NOMO-1 treated with DMSO at 0.1 percent for 48 hours (cell line): ENCODE measurements around the gene LUC7L.
"Not testable (repeated sequence)": the region's sequence is repeated elsewhere in the genome, so short reads cannot be mapped to it uniquely, and the experiment has no call there.

ENCODE experiments used
- DNase-seq: peaks from one replicate; lab custom pipeline; 2025; ENCODE audit not compliant: unreplicated experiment; lab: John Stamatoyannopoulos, UW

Gene LUC7L

GRCh38 chr16:230351-230750 lies 1.1 kb upstream of the LUC7L start:
- not testable (repeated sequence) for DNase-seq

GRCh38 chr16:229731-230281 lies 557 bp upstream of the LUC7L start:
- no peak for DNase-seq

- peak; percentile 16 for DNase-seq
These were observed 948 bp downstream of the LUC7L start for GRCh38 chr16:228151-228851.

- no peak for DNase-seq
These were observed 9.2 kb downstream of the LUC7L start for GRCh38 chr16:220021-220420.

GRCh38 chr16:212999-213398 lies 16.2 kb downstream of the LUC7L start:
- DNase-seq = no peak

GRCh38 chr16:211631-212180 lies 17.5 kb downstream of the LUC7L start:
- DNase-seq = not testable (repeated sequence)

- DNase-seq = not testable (repeated sequence)
These were observed 19.9 kb downstream of the LUC7L start for GRCh38 chr16:209359-209758.

GRCh38 chr16:204046-204445 lies 25.2 kb downstream of the LUC7L start:
- DNase-seq = not testable (repeated sequence)

GRCh38 chr16:203246-203645 lies 26.0 kb downstream of the LUC7L start:
- no peak for DNase-seq

- no peak for DNase-seq
These were observed 28.9 kb downstream of the LUC7L start for GRCh38 chr16:200388-200787.

GRCh38 chr16:194516-194915 lies 34.7 kb downstream of the LUC7L start:
- no peak for DNase-seq

- DNase-seq = no peak
These were observed 35.8 kb downstream of the LUC7L start for GRCh38 chr16:193441-193840.

GRCh38 chr16:192686-193085 lies 36.6 kb downstream of the LUC7L start:
- no peak for DNase-seq

- DNase-seq = no peak
These were observed 37.4 kb downstream of the LUC7L start for GRCh38 chr16:191831-192230.

- no peak for DNase-seq
These were observed 39.6 kb downstream of the LUC7L start for GRCh38 chr16:189604-190186.

GRCh38 chr16:188674-189073 lies 40.6 kb downstream of the LUC7L start:
- no peak for DNase-seq

- DNase-seq = no peak
These were observed 41.9 kb downstream of the LUC7L start for GRCh38 chr16:187330-187729.

GRCh38 chr16:185691-186090 lies 43.6 kb downstream of the LUC7L start:
- no peak for DNase-seq

- DNase-seq = no peak
These were observed 44.0 kb downstream of the LUC7L start for GRCh38 chr16:185213-185612.

- DNase-seq = no peak
These were observed 46.2 kb downstream of the LUC7L start for GRCh38 chr16:183005-183404.

GRCh38 chr16:181565-182021 lies 47.7 kb downstream of the LUC7L start:
- no peak for DNase-seq
